Kidney (tissue), 14 donors: ENCODE measurements around the gene PTPRO. TPM values are rescaled to one million over a fixed set of nuclear protein-coding genes. Genes with fewer than 3 reads are reported as not detected.

Experiments
- DNase-seq, 5 donors: peaks; one replicate each; pipeline ENCODE4 v3.0.0-alpha.2; 2013 to 2020
- FAIRE-seq: peaks from 2 replicates; lab custom pipeline; 2012; peaks lifted over from hg19 to GRCh38; lab: Jason Lieb, UNC
- H3K27ac ChIP-seq, 2 donors: one replicate each; pipeline ENCODE4 v1.7.0; 2013; ENCODE audit warnings: low read depth in 2 of 2, low read length in 2 of 2, inconsistent platforms in 1 of 2
- H3K27me3 ChIP-seq: one replicate; pipeline ENCODE4 v1.7.1; 2013; ENCODE audit warnings: low read length, inconsistent platforms; ENCODE audit not compliant: control insufficient read depth, insufficient read depth
- H3K36me3 ChIP-seq, 3 donors: one replicate each; pipeline versions ENCODE4 v1.7.0 to v1.7.1; 2013; ENCODE audit warnings: low read length in 3 of 3, control low read depth in 1 of 3, inconsistent platforms in 1 of 3; ENCODE audit not compliant: insufficient read depth in 3 of 3, control insufficient read depth in 2 of 3
- H3K4me1 ChIP-seq, 3 donors: one replicate each; pipeline versions ENCODE4 v1.7.0 to v1.7.1; 2013; ENCODE audit warnings: low read length in 3 of 3, inconsistent platforms in 1 of 3, low read depth in 1 of 3; ENCODE audit not compliant: control insufficient read depth in 2 of 3, insufficient read depth in 2 of 3
- H3K4me3 ChIP-seq, 3 donors: one replicate each; pipeline versions ENCODE4 v1.7.0 to v1.8.1; 2013; ENCODE audit warnings: low read length in 3 of 3, control low read depth in 1 of 3, inconsistent platforms in 1 of 3
- H3K9ac ChIP-seq, 3 donors: one replicate each; pipeline versions ENCODE4 v1.7.0 to v1.7.1; 2013; ENCODE audit warnings: low read length in 3 of 3, control low read depth in 1 of 3, inconsistent platforms in 1 of 3
- H3K9me3 ChIP-seq, 3 donors: one replicate each; pipeline versions ENCODE4 v1.7.0 to v1.7.1; 2013; ENCODE audit warnings: low read length in 3 of 3, control low read depth in 1 of 3, inconsistent platforms in 1 of 3; ENCODE audit not compliant: control insufficient read depth in 2 of 3, insufficient read depth in 1 of 3
- intact Hi-C: fragments of 100-400 bp; cut with DNase I; formaldehyde crosslinking; loops from one replicate; pipeline ENCODE4 v1.11.1; 2022
- polyA plus RNA-seq: library from polyadenylated mRNA; stranded (reverse); fragments of 350-450 nt; fragmentation: Illumina TruSeq; extraction: RNeasy Lipid Tissue Mini Kit (QIAGEN cat#74804); gene quantifications from one replicate; pipeline ENCODE4 v1.2.3, GENCODE V29; 2014; ENCODE audit warnings: low read depth, low replicate concordance; ENCODE audit not compliant: insufficient read depth
- total RNA-seq: library from RNA; stranded (reverse); fragmentation: NEBNext Ultra II Directional; extraction: Animal tissue kit (Norgen Biotek cat#: 25700); gene quantifications from one replicate; pipeline ENCODE4 v1.2.1, GENCODE V29; 2021
- TF ChIP-seq, protein P1 (sequence below): IDR thresholded peaks from 3 replicates; pipeline ENCODE4 v1.5.1; 2012; ENCODE audit warnings: mild to moderate bottlenecking, moderate library complexity, borderline replicate concordance; ENCODE audit not compliant: insufficient read depth; ENCODE audit errors: extremely low read depth
- donor health status: control.
- donor health status: control.
- donor health status: control.
- donor health status: control.
- donor health status: control.
- donor health status: DM: yes; HTN: yes; CAD: no.
- donor health status: Normal renal cell carcinoma (clear cell type).

The PTPRO gene
- total and polyA plus RNA-seq, 2 donors from 2014 or later = 4.6 to 44.0 TPM

DNA sequence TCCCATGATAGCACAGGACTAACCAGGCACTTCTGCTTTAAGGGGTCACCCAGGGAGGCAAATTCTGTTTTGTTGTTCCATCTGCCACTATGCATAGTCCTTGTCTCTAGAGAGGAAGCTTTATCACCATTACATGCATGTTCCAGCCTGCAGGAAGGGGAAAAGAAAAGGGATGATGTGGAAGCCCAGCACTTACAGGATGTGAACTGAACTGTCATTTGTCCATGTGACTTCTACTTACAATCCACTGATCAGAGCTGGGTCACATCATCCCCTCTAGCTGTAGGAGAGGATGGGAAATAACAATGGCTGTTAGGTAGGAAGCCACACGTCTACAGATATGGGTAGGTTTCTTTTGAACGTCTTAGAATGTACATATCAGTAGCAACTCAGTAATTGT is 203.1 kb downstream of the PTPRO start:
- Histone ChIP-seq H3K27me3 (no peaks in the 10 kb centered on the region), H3K9ac (no peak overlapping the region), H3K4me1 (no peaks in the 10 kb centered on the region), H3K9me3 (no peaks in the 10 kb centered on the region), H3K4me3 (no peak overlapping the region), H3K27ac (no peak overlapping the region), H3K36me3 (no peaks in the 10 kb centered on the region)
- FAIRE-seq = no peak
- TF ChIP-seq, protein P1, sequence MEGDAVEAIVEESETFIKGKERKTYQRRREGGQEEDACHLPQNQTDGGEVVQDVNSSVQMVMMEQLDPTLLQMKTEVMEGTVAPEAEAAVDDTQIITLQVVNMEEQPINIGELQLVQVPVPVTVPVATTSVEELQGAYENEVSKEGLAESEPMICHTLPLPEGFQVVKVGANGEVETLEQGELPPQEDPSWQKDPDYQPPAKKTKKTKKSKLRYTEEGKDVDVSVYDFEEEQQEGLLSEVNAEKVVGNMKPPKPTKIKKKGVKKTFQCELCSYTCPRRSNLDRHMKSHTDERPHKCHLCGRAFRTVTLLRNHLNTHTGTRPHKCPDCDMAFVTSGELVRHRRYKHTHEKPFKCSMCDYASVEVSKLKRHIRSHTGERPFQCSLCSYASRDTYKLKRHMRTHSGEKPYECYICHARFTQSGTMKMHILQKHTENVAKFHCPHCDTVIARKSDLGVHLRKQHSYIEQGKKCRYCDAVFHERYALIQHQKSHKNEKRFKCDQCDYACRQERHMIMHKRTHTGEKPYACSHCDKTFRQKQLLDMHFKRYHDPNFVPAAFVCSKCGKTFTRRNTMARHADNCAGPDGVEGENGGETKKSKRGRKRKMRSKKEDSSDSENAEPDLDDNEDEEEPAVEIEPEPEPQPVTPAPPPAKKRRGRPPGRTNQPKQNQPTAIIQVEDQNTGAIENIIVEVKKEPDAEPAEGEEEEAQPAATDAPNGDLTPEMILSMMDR = no peak
- DNase-seq = no peak
- intact Hi-C loops = no loop called here

DNA sequence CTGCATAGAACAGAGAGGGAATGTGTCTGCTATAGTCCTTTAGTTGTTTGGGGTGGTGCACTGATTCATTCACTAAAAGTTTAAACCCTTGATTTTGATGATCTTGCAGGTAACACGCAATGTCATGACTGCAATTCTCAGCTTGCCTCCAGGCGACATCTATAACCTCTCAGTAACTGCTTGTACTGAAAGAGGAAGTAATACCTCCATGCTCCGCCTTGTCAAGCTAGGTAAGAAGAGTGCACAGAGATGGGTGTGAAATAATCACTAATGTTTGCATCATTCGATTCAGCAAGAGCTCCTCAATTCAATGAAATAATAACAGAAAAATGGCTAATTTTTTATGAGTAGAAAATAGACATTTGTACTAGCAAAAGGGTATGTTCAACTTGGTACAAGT is 203.7 kb downstream of the PTPRO start:
- no peak overlapping the region for H3K4me3 ChIP-seq
- H3K27me3 ChIP-seq = no peaks in the 10 kb centered on the region
- TF ChIP-seq, protein P1 = no peak
- FAIRE-seq = no peak
- H3K36me3 ChIP-seq = no peaks in the 10 kb centered on the region
- H3K9ac ChIP-seq = no peak overlapping the region
- H3K9me3 ChIP-seq = no peaks in the 10 kb centered on the region
- intact Hi-C loops = no loop called here
- no peak overlapping the region for H3K27ac ChIP-seq
- DNase-seq = no peak
- no peaks in the 10 kb centered on the region for H3K4me1 ChIP-seq

DNA sequence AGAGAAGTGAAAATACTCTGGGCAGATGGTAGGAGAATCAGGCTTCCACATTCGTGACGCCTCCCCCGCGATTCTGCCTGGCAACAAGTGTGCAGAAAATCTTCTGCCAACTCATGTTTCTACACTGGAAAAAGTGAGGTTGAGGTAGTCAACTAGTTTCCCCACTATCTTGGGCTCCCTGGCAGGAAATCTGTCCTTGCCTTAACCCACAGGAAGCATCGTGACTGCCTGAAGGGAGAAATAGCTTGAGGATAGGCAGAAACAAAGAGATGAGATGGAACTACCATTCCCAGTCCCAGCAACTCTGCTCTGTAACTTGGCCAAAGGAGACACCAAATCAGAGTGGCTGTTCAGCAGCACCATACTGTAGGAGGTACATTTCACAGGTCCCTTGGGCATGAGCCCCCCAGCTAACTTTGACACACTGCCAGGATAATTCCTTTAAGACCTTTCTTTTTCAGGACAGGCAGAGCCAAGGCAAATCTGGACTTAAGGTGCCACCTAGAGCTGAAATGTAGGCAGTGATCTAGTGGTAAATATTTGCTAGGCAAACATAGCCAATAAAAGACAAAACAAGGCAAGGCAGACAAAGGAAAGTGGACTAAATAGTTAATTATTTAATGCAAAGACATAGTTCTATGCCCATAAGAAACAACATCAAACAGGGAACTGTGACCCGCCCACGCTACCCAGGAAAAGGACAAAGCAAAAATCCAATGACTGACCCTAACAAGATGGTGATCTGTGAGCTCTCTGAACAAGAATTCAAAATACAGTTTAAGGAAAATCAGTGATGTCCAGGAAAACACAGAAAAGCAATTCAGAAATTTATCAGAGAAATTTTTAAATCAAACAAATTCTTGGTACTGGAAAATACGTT is 205.1 kb downstream of the PTPRO start:
- intact Hi-C loops = no loop called here
- no peaks in the 10 kb centered on the region for H3K9me3 ChIP-seq
- no peaks in the 10 kb centered on the region for H3K27me3 ChIP-seq
- H3K27ac ChIP-seq = no peak overlapping the region
- DNase-seq = no peak
- no peaks in the 10 kb centered on the region for H3K36me3 ChIP-seq
- TF ChIP-seq, protein P1 = no peak
- no peak overlapping the region for H3K4me3 ChIP-seq
- H3K9ac ChIP-seq = no peak overlapping the region
- no peaks in the 10 kb centered on the region for H3K4me1 ChIP-seq
- FAIRE-seq = no peak
